ENCODE data around the gene ANAPC1. TPM values are rescaled to one million over a fixed set of nuclear protein-coding genes. Genes with fewer than 3 reads are reported as not detected.
A peak's percentile ranks its signal among the peaks of the same experiment; 100 is the strongest.

Gene ANAPC1
- total RNA-seq, 2 donors from 2014 or later: 74.5 to 79.9 TPM

DNA sequence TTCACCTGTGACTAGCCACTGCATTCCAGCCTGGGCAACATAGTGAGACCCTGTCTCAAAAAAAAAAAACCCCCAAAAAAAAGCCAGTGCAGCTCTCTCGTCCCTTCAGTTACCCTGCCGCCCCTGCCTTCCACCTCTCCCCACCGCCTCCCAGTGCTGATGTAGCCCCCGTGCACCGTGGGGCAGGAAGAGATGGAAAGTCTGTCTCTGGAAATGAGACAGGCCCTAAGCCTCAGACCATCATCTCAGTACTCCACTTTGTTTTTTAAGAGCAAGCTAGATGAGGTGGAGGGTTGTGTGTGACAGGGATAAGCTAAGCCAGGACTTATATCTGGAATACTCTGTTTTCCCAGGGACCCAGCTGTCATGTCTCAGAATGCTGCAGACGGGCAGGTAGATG is 46.4 kb upstream of the ANAPC1 start:
- H3K27ac Mint-ChIP-seq: no peak overlapping the region
- no peaks in the 10 kb centered on the region for H3K4me1 Mint-ChIP-seq
- no peaks in the 10 kb centered on the region for H3K27me3 Mint-ChIP-seq (ENCODE audit: insufficient read depth)
- Histone ChIP-seq H3K4me3 (ENCODE audit: low read length) (no peak overlapping the region), H3K9ac (ENCODE audit: extremely low read depth, low read length, poor library complexity, severe bottlenecking) (no peak overlapping the region), H3K9me3 (ENCODE audit: control insufficient read depth, low read length) (peaks cover 27% of the 10 kb centered on the region), H3K36me3 (ENCODE audit: control insufficient read depth, insufficient read depth, low read length) (peaks cover 70% of the 10 kb centered on the region), H3K4me1 (ENCODE audit: control insufficient read depth, insufficient read depth, low read length) (no peaks in the 10 kb centered on the region), H3K27ac (ENCODE audit: low read depth, low read length) (no peak overlapping the region), H3K27me3 (ENCODE audit: control insufficient read depth, insufficient read depth, low read length, poor library complexity, severe bottlenecking) (no peaks in the 10 kb centered on the region)
- peaks cover 80% of the 10 kb centered on the region for H3K36me3 Mint-ChIP-seq (ENCODE audit: low read depth)
- WGBS, 2 experiments (ENCODE audit: insufficient coverage in 1 of 2, insufficient read length in 1 of 2): 93% methylated on average over 6 of the region's 6 CpGs; no CpG with 5 or more reads in 1 of the 2 experiments
- TF ChIP-seq, protein P1, sequence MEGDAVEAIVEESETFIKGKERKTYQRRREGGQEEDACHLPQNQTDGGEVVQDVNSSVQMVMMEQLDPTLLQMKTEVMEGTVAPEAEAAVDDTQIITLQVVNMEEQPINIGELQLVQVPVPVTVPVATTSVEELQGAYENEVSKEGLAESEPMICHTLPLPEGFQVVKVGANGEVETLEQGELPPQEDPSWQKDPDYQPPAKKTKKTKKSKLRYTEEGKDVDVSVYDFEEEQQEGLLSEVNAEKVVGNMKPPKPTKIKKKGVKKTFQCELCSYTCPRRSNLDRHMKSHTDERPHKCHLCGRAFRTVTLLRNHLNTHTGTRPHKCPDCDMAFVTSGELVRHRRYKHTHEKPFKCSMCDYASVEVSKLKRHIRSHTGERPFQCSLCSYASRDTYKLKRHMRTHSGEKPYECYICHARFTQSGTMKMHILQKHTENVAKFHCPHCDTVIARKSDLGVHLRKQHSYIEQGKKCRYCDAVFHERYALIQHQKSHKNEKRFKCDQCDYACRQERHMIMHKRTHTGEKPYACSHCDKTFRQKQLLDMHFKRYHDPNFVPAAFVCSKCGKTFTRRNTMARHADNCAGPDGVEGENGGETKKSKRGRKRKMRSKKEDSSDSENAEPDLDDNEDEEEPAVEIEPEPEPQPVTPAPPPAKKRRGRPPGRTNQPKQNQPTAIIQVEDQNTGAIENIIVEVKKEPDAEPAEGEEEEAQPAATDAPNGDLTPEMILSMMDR (conservative IDR thresholded peaks at IDR 0.05): no peak
- H3K9me3 Mint-ChIP-seq: peaks cover 16% of the 10 kb centered on the region
- H3K4me3 Mint-ChIP-seq: no peak overlapping the region
- peak; percentile 16 for DNase-seq

DNA sequence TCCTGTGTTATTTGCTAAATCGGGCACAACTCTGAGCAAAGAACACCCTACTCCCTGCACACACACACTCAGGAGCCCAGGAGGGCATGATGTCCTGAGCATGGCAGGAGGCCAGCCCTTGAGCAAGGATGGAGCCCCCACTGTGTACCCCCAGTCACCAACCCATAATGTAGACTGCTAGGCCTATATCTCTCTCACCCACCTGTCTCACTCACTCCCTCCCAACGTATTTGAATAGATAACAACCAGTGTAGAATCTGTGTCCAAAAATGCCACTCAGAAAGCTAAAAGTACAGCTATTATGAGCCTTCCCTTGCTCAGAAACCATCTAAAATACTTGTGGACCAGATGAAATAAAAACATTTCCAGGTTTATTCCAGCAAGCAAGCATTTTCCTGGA is 43.7 kb upstream of the ANAPC1 start:
- H3K36me3 ChIP-seq (ENCODE audit: control insufficient read depth, insufficient read depth, low read length): peaks cover 66% of the 10 kb centered on the region
- H3K4me1 ChIP-seq (ENCODE audit: control insufficient read depth, insufficient read depth, low read length): no peaks in the 10 kb centered on the region
- Mint-ChIP-seq H3K36me3 (ENCODE audit: low read depth) (peaks cover 68% of the 10 kb centered on the region), H3K4me1 (no peaks in the 10 kb centered on the region), H3K4me3 (no peak overlapping the region), H3K27ac (no peak overlapping the region), H3K27me3 (ENCODE audit: insufficient read depth) (no peaks in the 10 kb centered on the region), H3K9me3 (peaks cover 9% of the 10 kb centered on the region)
- H3K27ac ChIP-seq (ENCODE audit: low read depth, low read length): no peak overlapping the region
- 84 to 100% methylated on average over 2 of the region's 2 CpGs for WGBS, 2 experiments (ENCODE audit: insufficient coverage in 1 of 2, insufficient read length in 1 of 2)
- no peak for DNase-seq
- peaks cover 23% of the 10 kb centered on the region for H3K9me3 ChIP-seq (ENCODE audit: control insufficient read depth, low read length)
- TF ChIP-seq, protein P1 (conservative IDR thresholded peaks at IDR 0.05): no peak
- H3K27me3 ChIP-seq (ENCODE audit: control insufficient read depth, insufficient read depth, low read length, poor library complexity, severe bottlenecking): no peaks in the 10 kb centered on the region
- no peak overlapping the region for H3K4me3 ChIP-seq (ENCODE audit: low read length)
- H3K9ac ChIP-seq (ENCODE audit: extremely low read depth, low read length, poor library complexity, severe bottlenecking): no peak overlapping the region

DNA sequence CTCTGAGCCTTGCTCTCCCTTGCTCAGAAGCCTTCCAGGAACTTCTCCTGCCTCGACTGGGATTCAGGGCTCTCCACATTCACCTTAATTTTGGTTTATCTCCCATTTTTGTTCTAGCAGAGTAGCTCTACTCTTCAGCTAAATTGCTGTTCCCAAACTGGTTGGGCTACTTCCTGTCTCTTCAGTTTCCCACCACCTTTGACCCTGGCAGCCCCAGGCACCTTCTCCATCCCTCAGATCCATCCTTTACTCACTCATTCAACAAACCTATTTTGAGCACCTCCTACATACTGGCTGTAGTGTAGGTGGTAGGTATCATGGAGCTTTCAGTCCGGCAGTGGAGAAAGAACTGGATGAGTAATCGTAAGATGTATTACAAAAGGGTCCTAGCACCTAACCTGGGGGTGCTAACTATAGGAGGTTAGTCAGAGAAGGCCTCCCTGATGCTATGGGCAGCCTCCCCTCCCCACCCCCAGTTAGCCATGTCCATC is 40.7 kb upstream of the ANAPC1 start:
- Mint-ChIP-seq H3K9me3 (no peaks in the 10 kb centered on the region), H3K27ac (no peak overlapping the region), H3K27me3 (ENCODE audit: insufficient read depth) (no peaks in the 10 kb centered on the region), H3K4me3 (no peak overlapping the region), H3K36me3 (ENCODE audit: low read depth) (peaks cover 38% of the 10 kb centered on the region), H3K4me1 (peaks cover 7% of the 10 kb centered on the region)
- Histone ChIP-seq H3K4me1 (ENCODE audit: control insufficient read depth, insufficient read depth, low read length) (no peaks in the 10 kb centered on the region), H3K27me3 (ENCODE audit: control insufficient read depth, insufficient read depth, low read length, poor library complexity, severe bottlenecking) (no peaks in the 10 kb centered on the region), H3K9ac (ENCODE audit: extremely low read depth, low read length, poor library complexity, severe bottlenecking) (no peak overlapping the region), H3K36me3 (ENCODE audit: control insufficient read depth, insufficient read depth, low read length) (peaks cover 39% of the 10 kb centered on the region), H3K4me3 (ENCODE audit: low read length) (no peak overlapping the region), H3K27ac (ENCODE audit: low read depth, low read length) (no peak overlapping the region), H3K9me3 (ENCODE audit: control insufficient read depth, low read length) (no peaks in the 10 kb centered on the region)
- TF ChIP-seq, protein P1 (conservative IDR thresholded peaks at IDR 0.05): no peak
- 96 to 100% methylated on average over 2 to 3 of the region's 3 CpGs for WGBS, 2 experiments (ENCODE audit: insufficient coverage in 1 of 2, insufficient read length in 1 of 2)
- DNase-seq: no peak

All from endodermal cell (in vitro differentiated cells).